HG03066 (cell line): ENCODE data around the gene CSNK1G3.
"Not testable (repeated sequence)": the region's sequence is repeated elsewhere in the genome, so short reads cannot be mapped to it uniquely, and the experiment has no call there.

Experiments
- ATAC-seq: cut with Tn5 transposase; IDR thresholded peaks from one replicate; pipeline ENCODE4 v1.9.1; 2021; ENCODE audit warnings: low read depth; ENCODE audit not compliant: unreplicated experiment

Gene CSNK1G3

DNA sequence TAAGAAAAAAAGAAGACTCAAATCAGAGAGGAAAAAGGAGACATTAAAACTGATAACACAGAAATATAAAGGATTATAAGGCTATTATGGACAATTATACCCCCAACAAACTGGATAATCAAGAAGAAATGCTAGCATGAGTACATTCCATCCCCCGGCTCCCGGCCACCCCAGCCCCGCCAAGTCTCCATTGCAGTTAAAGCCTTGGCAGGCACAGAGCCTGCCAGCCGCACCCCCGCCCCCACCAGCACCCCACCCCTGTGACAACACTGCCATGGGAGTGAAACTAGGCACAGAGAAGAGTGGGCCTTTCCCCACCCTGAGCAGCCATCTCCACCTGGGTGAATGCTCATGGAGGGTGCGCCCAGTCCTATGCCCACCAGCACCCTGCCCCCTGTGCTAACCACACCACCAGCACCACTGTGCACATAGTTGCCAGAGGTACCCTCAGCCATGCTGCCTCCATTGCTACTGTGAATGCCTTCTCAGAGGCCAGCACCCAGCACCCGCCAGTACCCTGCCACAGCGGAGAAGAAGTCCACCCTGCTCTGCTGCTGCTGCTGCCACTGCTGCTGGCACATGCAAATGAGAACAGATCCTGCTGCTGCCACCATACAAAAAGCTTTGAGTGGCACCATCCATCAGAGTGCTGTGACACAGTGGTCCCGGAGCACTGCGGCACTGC is 117.0 kb downstream of the CSNK1G3 start:
- ATAC-seq: no peak

DNA sequence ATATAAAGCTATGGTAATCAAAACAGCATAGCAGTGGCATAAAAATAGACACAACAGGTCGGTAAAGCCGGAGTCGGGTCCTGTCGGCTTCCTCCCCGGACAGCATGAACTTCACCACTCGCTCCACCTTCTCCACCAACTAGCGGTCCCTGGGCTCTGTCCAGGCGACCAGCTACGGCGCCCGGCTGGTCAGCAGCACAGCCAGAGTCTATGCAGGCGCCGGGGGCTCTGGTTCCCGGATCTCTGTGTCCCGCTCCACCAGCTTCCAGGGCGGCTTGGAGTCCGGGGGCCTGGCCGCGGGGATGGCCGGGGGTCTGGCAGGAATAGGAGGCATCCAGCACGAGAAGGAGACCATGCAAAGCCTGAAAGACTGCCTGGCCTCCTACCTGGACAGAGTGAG is 124.0 kb downstream of the CSNK1G3 start:
- ATAC-seq: no peak

DNA sequence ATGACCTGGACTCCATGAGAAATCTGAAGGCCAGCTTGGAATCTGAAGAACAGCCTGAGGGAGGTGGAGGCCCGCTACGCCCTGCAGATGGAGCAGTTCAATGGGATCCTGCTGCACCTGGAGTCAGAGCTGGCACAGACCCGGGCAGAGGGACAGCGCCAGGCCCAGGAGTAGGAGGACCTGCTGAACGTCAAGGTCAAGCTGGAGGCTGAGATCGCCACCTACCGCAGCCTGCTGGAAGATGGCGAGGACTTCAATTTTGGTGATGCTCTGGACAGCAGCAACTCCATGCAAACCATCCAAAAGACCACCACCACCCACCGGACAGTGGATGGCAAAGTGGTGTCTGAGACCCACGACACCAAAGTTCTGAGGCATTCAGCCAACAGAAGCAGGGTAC is 125.1 kb downstream of the CSNK1G3 start:
- not testable (repeated sequence) for ATAC-seq

DNA sequence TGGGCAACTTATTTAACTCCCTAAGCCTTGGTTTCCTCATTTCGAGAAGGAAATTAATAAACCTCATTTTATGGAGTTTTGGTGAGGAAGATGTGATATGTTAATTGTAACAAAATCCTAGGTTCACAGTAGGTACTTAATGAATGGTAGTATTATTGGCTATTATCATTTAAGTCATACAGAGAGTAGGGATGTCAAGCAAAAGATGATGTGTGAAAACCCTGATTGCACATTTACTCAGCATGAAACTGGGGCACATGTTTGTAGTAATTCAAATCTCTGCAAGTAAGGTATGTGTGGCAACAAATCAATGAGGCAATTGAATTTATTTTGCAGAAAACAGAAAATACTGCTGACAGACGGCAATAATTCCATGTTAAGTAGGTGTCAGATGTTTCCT is 127.3 kb downstream of the CSNK1G3 start:
- no peak for ATAC-seq

DNA sequence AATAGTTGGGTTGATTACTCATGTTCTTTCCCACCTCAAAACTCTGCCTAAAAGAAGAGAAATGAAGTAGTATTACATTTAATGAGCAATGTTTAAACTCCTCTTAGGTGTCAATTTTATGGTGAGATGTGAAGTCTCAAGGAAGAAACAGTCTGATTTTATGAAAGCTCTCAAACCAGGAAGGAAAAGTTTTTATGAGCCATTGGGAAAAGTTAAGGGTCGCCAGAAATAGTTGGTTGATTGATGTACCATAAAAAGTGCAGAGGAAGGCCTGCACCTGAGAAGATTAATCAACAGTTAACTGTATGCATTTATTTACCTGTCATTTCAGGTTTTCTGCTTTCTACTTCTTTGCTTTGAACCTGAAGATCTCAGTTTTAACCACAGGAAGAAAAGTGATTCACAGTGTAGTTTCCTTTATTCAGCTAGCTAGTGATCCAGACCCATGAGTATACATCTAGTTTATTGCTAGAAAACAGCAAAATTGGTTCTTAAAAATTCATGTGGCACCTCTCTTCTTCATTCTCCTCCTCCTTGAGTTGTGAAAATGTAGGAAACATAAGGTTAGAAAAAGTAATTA is 133.1 kb downstream of the CSNK1G3 start:
- ATAC-seq: no peak

DNA sequence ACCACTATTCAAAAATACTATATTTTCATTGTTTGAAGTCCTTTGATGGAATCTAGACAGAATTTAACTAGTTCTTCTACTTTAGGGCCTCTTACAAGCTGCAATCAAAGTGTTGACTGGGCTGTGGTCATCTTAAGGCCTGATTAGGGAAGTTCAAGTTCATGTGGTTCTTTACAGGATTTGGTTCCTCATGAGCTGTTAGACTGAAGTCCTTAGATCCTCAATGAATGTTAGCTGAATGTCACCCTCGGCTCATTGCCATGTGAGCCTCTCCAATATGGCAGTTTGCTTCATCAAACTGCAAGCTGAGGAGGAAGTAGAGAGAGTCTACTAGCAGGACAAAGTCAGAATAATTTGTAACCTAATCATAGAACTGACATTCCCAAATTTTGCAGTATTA is 135.1 kb downstream of the CSNK1G3 start:
- ATAC-seq: no peak

DNA sequence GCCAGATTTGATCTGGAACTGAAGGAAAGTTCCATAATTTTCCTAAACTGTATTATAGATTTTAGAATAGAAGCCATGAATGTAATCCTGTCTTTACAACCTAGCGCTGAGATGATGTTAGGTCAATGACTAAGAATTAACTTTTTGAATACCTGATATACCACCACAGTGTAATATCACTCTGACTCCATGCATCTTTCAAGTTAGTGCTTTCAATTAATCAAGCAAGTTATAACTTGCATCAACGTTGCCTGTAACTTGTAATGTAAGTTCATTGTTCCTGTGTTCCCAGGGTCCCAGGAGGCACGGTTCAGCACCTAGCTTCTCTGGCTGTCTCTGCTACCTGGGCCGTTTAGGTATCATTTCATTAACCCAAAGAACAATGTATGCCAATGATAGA is 139.3 kb downstream of the CSNK1G3 start:
- ATAC-seq: no peak

DNA sequence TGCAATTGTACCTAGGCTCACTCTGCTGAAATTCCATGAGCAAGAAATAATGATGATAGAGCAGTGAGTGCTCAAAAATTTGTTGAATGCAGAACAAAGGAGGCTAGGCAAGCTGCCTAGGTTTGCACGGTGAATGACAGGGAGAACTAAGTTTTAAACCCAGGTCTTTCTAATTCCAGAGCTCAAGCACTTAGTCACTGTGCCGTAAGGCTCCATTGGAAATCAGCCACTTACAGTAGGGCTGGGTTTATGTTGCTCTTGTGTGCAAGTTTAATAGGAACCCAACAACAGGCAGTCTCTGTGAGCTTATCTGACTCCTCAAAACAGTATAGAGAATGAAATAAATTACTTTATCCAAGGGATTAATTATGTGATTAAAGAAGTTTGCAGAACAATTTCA is 147.0 kb downstream of the CSNK1G3 start:
- no peak for ATAC-seq

DNA sequence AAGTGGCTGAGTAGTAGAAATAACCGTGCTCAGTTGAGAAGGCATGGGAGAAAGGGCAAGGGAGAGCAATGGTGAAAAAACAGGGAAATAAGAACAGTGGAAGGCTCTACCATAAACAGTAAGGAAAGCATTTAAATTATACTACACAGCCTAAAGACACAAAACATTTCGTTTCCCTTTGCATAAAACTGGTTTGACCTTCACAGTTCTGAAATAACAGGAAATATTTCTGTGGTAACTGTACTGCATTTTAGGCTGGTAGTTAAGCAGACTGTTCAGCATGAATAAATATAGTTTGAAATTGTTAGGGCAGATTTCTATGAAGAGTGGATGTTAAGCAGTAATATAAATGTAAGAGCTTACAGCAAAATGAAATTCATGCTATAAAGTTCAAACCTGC is 147.5 kb downstream of the CSNK1G3 start:
- ATAC-seq: no peak

DNA sequence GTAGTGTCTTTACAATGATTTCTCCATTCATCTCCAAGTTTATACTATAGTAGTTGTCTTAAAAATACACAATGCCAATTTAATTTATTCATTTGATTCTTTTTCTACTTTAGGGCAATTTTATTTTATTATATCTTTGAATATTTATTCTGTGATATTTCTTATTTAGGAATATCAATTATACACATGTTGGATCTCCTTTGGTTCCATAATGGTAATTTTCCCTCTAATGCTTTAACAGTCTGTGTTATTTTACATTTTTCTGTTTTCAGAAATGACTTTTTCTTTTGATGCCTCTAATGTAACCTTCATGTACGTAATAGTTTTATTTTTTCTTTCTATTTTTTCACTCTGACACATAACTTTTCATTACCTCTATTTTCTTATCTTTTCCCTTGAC is 153.0 kb downstream of the CSNK1G3 start:
- no peak for ATAC-seq

DNA sequence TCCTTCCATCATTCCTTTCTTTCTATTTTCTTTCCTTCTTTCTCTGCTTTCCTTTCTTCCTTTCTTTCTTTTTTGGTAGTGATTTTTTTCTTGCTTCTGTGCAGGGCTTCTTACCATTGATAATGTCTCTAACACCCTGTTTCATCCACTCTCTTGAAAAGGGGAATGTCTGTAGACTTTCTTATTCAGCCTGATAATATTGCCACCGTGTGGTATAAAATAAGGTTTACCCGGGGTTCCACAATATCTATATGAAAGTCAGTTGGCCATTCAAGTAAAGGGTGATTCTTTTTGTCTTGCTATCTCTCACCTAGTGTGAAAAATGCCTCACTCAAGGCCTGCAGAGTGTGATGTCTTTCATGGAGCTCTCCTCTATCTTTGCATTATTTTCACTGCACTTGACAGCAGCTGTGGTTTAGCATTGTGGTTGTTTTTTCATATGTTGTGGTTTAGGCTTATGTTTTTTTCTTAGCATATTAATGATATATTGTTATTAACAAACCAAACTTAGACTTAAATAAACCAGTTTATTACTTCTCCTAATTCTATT is 153.9 kb downstream of the CSNK1G3 start:
- no peak for ATAC-seq
